Activated T-cell treated with anti-CD3 and anti-CD28 coated beads for 1 hour (primary cell): ENCODE results near the gene SLC25A39.
"Not testable (repeated sequence)": the region's sequence is repeated elsewhere in the genome, so short reads cannot be mapped to it uniquely, and the experiment has no call there.

Experiments
- DNase-seq: peaks from one replicate; pipeline ENCODE4 v3.0.0-alpha.2; 2020; ENCODE audit warnings: low read depth

The SLC25A39 gene, protein sequence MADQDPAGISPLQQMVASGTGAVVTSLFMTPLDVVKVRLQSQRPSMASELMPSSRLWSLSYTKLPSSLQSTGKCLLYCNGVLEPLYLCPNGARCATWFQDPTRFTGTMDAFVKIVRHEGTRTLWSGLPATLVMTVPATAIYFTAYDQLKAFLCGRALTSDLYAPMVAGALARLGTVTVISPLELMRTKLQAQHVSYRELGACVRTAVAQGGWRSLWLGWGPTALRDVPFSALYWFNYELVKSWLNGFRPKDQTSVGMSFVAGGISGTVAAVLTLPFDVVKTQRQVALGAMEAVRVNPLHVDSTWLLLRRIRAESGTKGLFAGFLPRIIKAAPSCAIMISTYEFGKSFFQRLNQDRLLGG

GRCh38 chr17:44324571-44325275 is at the start of gene SLC25A39:
SLC25A39 (minus strand) TSS chr17:44324823; CDS start chr17:44323562, 1,261 bp downstream.
- DNase-seq = peak; percentile 94

DNA sequence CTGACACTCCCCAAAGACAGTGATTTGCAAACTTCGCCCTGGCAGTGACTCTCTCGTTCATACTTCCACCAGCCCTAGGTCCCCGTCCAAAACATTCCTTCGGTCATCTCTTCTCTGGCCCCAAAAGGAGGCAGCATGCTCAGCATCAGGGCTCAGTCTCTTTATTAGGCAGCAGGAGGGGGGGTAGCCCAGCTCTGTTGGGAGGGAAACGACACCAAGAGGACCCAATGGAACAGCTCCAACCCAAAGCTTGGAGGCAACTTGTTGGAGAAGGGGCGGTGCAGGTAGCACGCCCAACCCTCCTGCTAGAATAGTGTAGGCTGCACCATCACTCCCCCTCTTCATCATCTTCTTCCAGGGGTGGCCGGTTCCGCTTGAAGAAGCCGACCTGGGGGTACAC is 47.4 kb upstream of the SLC25A39 start:
- DNase-seq = no peak

DNA sequence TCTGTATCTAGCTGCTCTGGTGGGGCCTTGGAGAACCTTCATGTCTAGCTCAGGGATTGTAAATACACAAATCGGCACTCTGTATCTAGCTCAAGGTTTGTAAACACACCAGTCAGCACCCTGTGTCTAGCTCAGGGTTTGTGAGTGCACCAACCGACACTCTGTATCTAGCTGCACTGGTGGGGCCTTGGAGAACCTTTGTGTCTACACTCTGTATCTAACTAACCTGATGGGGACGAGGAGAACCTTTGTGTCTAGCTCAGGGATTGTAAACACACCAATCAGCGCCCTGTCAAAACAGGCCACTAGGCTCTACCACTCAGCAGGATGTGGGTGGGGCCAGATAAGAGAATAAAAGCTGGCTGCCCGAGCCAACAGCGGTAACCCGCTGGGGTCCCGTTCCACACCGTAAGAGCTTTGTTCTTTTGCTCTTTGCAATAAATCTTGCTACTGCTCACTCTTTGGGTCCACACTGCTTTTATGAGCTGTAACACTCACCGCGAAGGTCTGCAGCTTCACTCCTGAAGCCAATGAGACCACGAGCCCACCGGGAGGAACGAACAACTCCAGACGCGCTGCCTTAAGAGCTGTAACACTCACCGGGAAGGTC is 44.9 kb upstream of the SLC25A39 start:
- DNase-seq = not testable (repeated sequence)

GRCh38 chr17:44368391-44369243 is 44.0 kb upstream of the SLC25A39 start:
- not testable (repeated sequence) for DNase-seq

DNA sequence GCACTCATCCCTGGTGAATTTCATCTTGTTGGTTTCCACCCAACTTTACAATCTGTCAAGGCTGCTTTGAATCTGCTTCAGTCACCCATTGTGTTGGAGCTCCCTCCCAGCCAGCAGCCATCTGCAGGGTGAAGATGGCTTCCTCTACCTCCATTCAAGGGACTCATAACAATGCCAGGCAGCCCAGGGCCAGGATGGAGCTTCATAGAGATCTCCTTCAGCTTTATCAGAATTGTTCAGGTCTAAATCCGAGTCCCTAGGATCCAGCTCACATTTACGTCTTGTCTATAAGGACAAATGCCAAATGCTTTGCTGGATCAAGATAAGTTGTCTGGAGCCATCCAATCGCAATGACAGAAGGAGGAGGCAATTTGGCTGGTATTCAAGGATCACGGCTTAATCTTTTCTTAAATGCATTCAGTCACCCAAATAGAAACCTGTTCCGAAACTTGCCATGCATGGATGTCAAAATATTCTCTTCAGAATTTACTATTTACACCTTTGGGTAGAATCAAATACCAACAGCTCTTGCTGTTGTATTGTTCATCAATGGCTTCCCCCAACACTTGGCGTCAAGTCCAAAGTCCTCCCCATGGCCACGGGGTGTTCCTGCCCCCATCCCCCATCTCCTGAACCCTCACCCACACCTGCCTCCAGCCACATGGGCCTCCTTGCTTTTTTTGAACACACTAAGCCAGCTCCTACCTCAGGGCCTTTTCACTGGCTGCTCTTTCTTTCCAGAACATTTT is 42.8 kb upstream of the SLC25A39 start:
- no peak for DNase-seq

DNA sequence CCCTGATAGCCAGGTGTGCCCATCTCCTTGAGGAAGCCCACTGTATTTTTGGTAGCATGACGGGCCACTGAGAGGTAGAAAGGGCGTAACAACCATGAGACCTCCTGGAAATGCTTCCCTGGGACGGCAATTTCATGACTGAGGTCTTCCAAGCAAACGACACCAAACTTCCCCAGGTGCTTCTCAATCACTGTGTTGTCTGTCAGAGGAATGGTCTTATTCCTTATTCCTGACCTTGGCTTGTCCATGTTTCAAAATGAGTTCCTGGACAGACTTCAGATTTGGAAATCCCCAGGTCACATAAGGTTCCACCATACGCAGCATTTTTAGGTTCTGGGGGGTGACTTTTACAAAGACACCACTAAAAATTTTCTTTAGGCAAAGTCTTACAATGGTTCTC is 40.4 kb upstream of the SLC25A39 start:
- DNase-seq = not testable (repeated sequence)

- DNase-seq = peak; percentile 53
Measured at GRCh38 chr17:44363613-44364159, 39.1 kb upstream of the SLC25A39 start, which contains the start of gene FAM171A2. FAM171A2 (minus strand) TSS chr17:44363853; CDS start chr17:44363714, 139 bp downstream.

GRCh38 chr17:44362949-44363612 is 38.5 kb upstream of the SLC25A39 start:
- DNase-seq = no peak

DNA sequence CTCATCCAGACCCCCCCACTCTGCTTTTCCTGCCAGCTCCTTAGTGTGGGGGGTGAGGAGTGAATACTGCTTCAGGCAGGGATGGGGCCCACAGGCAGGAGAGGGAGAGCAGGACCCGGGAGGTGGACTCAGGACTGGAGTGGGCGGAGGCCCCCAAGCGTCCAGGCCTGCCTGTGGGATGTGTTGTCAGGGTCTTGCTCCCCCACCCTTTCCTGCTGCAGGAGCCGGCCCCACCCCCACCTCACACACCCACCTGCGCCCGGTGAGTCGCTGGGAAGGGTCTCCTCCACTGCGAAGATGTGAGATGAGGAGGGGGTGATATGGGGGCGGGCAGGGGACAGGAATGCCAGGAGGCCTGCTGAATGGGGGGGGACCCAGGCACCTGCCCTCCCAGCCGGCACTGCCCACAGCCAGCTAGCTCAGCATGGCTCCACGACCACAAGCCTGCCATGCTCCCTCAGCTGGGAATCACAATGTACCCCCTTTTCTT is 37.9 kb upstream of the SLC25A39 start:
- DNase-seq = no peak

DNA sequence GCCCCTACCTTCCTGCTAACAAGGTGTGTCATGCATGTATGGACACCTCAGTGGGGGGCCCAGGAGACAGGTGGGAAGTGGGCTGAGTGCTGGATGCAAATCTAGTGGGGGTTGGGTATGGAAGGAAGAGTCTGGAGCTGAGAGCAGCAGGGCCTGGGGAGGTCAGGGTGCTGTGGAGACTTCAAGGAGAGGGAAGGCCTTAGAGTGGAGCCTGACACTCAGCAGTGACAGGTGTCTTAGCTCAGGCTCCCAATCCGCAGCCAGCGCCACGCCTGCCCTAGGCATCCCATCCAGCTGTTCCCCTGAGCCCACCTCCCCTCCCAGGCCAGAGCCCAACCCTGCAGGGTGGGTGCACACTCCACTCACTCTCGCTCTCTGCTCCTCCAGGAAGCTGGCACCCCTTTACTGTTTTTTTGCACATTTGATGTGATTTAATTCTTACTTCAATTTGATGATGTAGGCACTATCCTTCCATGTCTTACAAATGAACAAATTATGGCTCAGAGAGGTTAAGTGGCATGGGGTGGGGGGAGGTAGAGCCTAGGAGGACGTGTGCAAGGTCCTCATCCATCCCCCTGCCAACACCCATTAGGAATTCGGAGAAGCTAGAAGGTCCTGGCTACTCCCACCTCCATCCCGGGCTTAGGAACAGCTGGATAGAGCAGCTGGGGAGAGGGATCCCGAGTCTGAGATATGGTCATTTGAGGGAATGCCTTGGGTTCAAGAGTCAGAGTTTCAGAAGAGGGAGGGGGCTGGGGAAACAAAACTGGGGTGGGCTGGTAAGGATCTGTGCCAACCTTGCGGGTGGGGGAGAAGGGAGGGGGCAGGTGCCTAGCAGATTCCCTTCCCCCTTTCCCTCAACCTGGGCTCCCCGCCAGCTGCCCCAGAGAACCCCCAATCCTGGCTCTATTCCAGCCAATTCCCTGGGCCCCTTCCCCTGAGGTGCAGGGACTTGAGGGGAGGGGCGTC is 37.0 kb upstream of the SLC25A39 start:
- no peak for DNase-seq

- DNase-seq = no peak
Measured at GRCh38 chr17:44360826-44361225, 36.2 kb upstream of the SLC25A39 start.

GRCh38 chr17:44360144-44360533 is 35.5 kb upstream of the SLC25A39 start:
- DNase-seq = no peak

- DNase-seq = no peak
Measured at GRCh38 chr17:44359458-44360143, 35.0 kb upstream of the SLC25A39 start.

GRCh38 chr17:44359006-44359405 is 34.4 kb upstream of the SLC25A39 start:
- DNase-seq = no peak

DNA sequence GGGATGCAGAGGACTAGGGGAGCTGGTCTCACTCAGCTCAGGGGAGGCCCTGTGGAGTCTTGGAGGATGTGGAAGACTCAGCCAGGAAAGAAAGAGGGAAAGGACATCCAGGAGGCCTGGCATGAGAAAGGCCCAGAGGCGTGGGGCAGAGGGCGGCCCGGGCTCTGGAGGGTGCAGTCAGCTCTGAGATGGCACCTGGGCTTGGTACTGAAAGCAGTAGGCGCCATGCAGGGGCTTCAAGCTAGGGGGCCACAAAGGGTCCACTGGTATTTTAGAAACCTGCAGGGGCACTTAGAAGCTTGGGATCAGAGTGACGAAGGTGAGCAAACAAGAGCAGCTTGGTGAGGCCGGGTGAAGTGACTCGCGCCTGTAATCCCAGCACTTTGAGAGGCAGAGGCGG is 33.4 kb upstream of the SLC25A39 start:
- DNase-seq = no peak

- no peak for DNase-seq
Measured at GRCh38 chr17:44356241-44356640, 31.6 kb upstream of the SLC25A39 start.

GRCh38 chr17:44355642-44356099 is 31.0 kb upstream of the SLC25A39 start:
- DNase-seq = no peak
